Uterus (tissue), 4 donors: ENCODE data around the gene NELFB. TPM values are rescaled to one million over a fixed set of nuclear protein-coding genes. Genes with fewer than 3 reads are reported as not detected.

Experiments used
- DNase-seq, 2 donors: peaks; one replicate each; pipeline ENCODE4 v3.0.0-alpha.2; 2019 to 2020
- H3K27ac ChIP-seq, 2 donors: fragments of 200-600 bp; sonication (generic); 1 replicate in 1 of 2; 2 replicates in 1 of 2; pipeline ENCODE4 v1.5.1; 2016 to 2018
- H3K27me3 ChIP-seq, 2 donors: fragments of 200-600 bp; sonication (generic); one replicate each; pipeline ENCODE4 v1.5.1; 2018 to 2019; ENCODE audit warnings: control low read depth in 1 of 2
- H3K36me3 ChIP-seq, 2 donors: fragments of 200-600 bp; sonication (generic); one replicate each; pipeline ENCODE4 v1.5.1; 2019; ENCODE audit warnings: control low read depth in 1 of 2
- H3K4me1 ChIP-seq, 2 donors: fragments of 200-600 bp; sonication (generic); one replicate each; pipeline ENCODE4 v1.5.1; 2018 to 2019; ENCODE audit warnings: control low read depth in 1 of 2
- H3K4me3 ChIP-seq, 2 donors: fragments of 200-600 bp; sonication (generic); 1 replicate in 1 of 2; 2 replicates in 1 of 2; pipeline ENCODE4 v1.5.1; 2018 to 2019; ENCODE audit warnings: mild to moderate bottlenecking in 1 of 2
- H3K9me3 ChIP-seq, 2 donors: fragments of 200-600 bp; sonication (generic); one replicate each; pipeline ENCODE4 v1.5.1; 2019; ENCODE audit warnings: control low read depth in 1 of 2
- POLR2A ChIP-seq, 2 donors: fragments of 450-650 bp; IDR thresholded peaks; one replicate each; pipeline ENCODE4 v1.6.1; 2016; ENCODE audit warnings: antibody characterized with exemption in 2 of 2, mild to moderate bottlenecking in 1 of 2, moderate library complexity in 1 of 2
- intact Hi-C: fragments of 100-400 bp; cut with DNase I; formaldehyde crosslinking; loops from one replicate; pipeline ENCODE4 v1.15.1; 2023; ENCODE audit warnings: low total_unique reads
- total RNA-seq, 4 donors: library from RNA; depleted of rRNA in 3 of 4; stranded (reverse); fragments of >200 nt in 3 of 4; gene quantifications; one replicate each; pipeline versions ENCODE4 v1.1.0 to v1.2.4, GENCODE V29; 2014 to 2023
- TF ChIP-seq, protein P1 (sequence below), 4 experiments: fragments of 200-600 bp in 2 of 4; fragments of 450-650 bp in 2 of 4; sonication (generic) in 2 of 4; IDR thresholded peaks; one replicate each; pipeline ENCODE4 v1.5.1; 2016 to 2019; ENCODE audit warnings: antibody characterized with exemption in 4 of 4, mild to moderate bottlenecking in 2 of 4, moderate library complexity in 1 of 4
- donor health status: DM: yes; HTN: yes; CAD: no.

The NELFB gene
- total RNA-seq, 4 donors from 2014 or later: 17.1 to 46.5 (median 43.2) TPM

DNA sequence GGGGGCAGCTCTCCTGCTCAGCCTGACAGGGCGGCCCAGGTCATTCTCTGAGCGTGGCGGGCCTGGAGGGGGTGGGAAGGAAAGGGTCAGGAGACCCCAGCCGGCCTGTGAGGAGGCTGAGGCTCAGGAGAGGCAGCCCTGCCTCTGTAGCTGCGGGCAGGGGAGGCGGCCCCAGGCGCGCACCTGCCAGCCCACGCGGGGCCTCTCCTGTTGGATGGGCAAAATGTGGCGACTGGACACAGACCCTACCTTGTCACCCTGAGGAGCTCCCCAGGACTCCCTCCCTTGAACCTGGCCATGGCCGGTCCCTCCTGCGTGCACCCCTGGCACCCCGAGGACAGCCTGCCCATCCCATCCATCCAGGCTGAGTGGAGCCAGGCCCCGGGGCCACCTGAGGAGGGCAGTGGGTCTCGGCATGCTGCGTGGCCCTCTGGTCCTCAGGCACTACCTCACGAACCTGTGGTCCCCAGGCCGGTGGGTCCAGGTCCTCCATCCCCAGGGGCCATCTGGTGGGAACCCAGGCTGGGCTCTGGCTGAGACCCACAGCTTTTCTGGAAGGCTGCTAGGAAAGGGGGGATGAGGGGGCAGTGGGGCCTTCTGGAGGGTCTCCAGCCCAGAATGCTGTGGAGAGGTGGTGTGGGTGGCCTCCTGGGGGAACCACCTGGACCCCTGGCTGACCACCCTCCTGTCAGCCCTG is 62.0 kb downstream of the NELFB start:
- Histone ChIP-seq H3K36me3 (no peaks in the 10 kb centered on the region), H3K27me3 (peaks cover 0 to 9% of the 10 kb centered on the region in 2 donors), H3K4me1 (peaks cover 0 to 12% of the 10 kb centered on the region in 2 donors), H3K27ac (peak overlapping the region in 1 of 2 donors; percentile 76), H3K4me3 (no peak overlapping the region), H3K9me3 (no peaks in the 10 kb centered on the region)
- TF ChIP-seq, protein P1, sequence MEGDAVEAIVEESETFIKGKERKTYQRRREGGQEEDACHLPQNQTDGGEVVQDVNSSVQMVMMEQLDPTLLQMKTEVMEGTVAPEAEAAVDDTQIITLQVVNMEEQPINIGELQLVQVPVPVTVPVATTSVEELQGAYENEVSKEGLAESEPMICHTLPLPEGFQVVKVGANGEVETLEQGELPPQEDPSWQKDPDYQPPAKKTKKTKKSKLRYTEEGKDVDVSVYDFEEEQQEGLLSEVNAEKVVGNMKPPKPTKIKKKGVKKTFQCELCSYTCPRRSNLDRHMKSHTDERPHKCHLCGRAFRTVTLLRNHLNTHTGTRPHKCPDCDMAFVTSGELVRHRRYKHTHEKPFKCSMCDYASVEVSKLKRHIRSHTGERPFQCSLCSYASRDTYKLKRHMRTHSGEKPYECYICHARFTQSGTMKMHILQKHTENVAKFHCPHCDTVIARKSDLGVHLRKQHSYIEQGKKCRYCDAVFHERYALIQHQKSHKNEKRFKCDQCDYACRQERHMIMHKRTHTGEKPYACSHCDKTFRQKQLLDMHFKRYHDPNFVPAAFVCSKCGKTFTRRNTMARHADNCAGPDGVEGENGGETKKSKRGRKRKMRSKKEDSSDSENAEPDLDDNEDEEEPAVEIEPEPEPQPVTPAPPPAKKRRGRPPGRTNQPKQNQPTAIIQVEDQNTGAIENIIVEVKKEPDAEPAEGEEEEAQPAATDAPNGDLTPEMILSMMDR (IDR thresholded peaks at IDR 0.05): no peak
- TF ChIP-seq POLR2A (IDR thresholded peaks at IDR 0.05): no peak
- intact Hi-C loops: no loop called here
- DNase-seq: no peak

DNA sequence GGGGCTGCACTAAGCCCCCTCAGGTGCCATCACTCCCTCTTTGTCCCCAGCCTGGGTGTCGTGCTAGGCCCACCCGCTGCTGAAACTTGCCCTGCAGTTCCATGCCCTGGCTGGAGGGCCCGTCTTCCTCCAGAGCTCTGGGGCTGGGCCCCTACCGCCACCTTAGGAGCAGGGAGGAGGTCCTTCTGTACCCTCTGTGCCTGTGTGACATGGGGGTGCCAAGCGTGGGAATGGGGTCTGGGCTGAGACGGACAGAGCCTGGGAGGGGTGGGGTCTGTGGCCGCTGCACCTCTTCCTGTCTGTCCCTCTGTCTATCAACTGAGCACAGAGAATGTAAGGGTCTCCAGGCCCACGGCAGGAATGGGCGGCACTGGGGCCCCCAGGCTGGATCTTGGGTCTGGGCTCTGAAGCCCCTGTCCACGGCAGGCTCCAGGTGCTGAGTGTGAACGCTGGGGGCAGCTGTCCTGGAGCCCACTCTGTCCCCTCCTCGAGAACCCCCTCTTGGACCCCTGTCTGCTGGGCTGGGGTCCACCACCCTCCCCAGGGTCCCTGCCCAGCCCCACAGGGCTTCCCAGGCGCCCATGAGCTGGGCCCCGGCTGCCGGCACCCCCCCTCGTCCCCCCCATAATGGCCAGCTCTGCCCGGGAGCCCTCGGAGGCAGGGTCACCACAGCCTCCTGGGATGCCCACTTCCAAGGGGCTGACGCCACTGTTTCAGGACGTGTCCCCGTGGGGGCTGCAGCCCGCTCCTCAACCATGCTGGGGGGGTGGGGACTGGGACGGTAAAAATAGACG is 62.8 kb downstream of the NELFB start:
- Histone ChIP-seq H3K9me3 (no peaks in the 10 kb centered on the region), H3K36me3 (no peaks in the 10 kb centered on the region), H3K4me3 (no peak overlapping the region), H3K27me3 (peaks cover 0 to 9% of the 10 kb centered on the region in 2 donors), H3K27ac (peak overlapping the region in 1 of 2 donors; percentile 76), H3K4me1 (peaks cover 0 to 12% of the 10 kb centered on the region in 2 donors)
- intact Hi-C loops: no loop called here
- DNase-seq: no peak
- TF ChIP-seq POLR2A (IDR thresholded peaks at IDR 0.05): no peak
- TF ChIP-seq, protein P1 (IDR thresholded peaks at IDR 0.05): no peak

- intact Hi-C loops: no loop called here
- Histone ChIP-seq H3K4me3 (no peak overlapping the region), H3K4me1 (peaks cover 0 to 12% of the 10 kb centered on the region in 2 donors), H3K27me3 (peaks cover 0 to 9% of the 10 kb centered on the region in 2 donors), H3K27ac (peak overlapping the region; percentile 55 to 76), H3K36me3 (no peaks in the 10 kb centered on the region), H3K9me3 (no peaks in the 10 kb centered on the region)
- DNase-seq: no peak
- no peak for TF ChIP-seq POLR2A (IDR thresholded peaks at IDR 0.05)
- TF ChIP-seq, protein P1 (IDR thresholded peaks at IDR 0.05): no peak
These were observed 63.5 kb downstream of the NELFB start for GRCh38 chr9:137318602-137319001.

- H3K36me3 ChIP-seq: no peaks in the 10 kb centered on the region
- TF ChIP-seq, protein P1 (IDR thresholded peaks at IDR 0.05): peak in 3 of 4 experiments; percentile 10 to 61 (median 40)
- TF ChIP-seq POLR2A (IDR thresholded peaks at IDR 0.05): no peak
- H3K27me3 ChIP-seq: peaks cover 0 to 9% of the 10 kb centered on the region in 2 donors
- intact Hi-C loops: no loop called here
- no peak overlapping the region for H3K4me3 ChIP-seq
- peak overlapping the region; percentile 55 to 76 for H3K27ac ChIP-seq
- H3K9me3 ChIP-seq: no peaks in the 10 kb centered on the region
- peak; percentile 31 for DNase-seq
- H3K4me1 ChIP-seq: peaks cover 0 to 12% of the 10 kb centered on the region in 2 donors
These were observed 64.0 kb downstream of the NELFB start for GRCh38 chr9:137319011-137319738.
